OCI-LY1 (cell line): ENCODE data around the gene ACTRT2.

ENCODE experiments used
- EZH2 ChIP-seq: fragments of 200-600 bp; sonication (generic), shearing (Covaris generic); IDR thresholded peaks from 2 replicates; pipeline ENCODE4 v1.8.0; 2017; ENCODE audit warnings: borderline replicate concordance, mixed run types, mild to moderate bottlenecking, antibody characterized with exemption, low read length, moderate library complexity, mixed read lengths
- TF ChIP-seq, protein P1 (sequence below): fragments of 200-600 bp; sonication (generic), shearing (Covaris generic); IDR thresholded peaks from 2 replicates; pipeline ENCODE4 v1.5.1; 2017; ENCODE audit warnings: mild to moderate bottlenecking, antibody characterized with exemption, low read length, moderate library complexity, mixed read lengths

DNA sequence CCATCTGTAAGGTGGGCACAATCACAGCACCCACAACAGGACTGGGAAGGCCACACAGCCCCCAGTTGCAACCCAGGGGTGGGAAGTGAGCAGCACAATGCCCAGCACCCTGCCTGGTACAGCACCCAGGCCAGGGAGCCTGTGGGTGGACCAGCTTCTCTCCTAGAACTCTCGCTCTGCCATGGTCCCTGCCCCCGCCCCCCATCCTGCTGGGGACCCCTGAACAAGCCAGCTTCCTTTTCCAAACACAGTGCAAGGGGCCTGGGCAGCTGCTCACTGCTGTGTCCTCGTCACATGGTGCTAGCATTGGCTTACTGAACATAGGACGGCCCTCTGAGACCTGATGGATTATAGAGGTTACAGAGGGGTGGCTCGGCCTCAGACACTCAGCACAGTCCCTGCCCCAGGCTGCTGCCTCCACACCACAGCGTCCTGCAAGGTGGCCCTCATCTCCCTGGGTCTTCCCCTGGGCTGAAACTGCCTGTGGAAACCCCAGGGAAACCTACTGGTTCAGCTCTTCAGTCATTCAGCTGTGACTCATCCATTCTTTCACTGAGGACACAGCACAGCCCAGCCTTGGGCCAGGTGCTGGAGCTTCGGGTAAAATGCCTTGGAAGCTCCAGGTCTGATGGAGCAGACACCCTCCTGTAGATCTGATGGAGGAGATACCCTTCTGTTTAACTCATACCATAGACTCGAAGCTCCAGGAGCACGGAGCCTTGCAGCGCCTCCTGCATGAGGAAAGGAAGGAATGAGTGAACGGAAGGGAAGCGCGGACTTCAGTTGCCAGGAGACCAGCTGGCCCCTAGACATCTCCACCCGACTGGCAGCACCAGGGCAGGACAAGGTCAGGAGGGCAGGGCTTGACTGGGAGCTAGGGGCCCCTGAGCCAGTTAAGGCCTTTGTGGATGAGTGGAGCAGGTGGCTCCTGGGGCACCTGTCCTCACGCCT, 39.6 kb downstream of the ACTRT2 start:
- TF ChIP-seq, protein P1, sequence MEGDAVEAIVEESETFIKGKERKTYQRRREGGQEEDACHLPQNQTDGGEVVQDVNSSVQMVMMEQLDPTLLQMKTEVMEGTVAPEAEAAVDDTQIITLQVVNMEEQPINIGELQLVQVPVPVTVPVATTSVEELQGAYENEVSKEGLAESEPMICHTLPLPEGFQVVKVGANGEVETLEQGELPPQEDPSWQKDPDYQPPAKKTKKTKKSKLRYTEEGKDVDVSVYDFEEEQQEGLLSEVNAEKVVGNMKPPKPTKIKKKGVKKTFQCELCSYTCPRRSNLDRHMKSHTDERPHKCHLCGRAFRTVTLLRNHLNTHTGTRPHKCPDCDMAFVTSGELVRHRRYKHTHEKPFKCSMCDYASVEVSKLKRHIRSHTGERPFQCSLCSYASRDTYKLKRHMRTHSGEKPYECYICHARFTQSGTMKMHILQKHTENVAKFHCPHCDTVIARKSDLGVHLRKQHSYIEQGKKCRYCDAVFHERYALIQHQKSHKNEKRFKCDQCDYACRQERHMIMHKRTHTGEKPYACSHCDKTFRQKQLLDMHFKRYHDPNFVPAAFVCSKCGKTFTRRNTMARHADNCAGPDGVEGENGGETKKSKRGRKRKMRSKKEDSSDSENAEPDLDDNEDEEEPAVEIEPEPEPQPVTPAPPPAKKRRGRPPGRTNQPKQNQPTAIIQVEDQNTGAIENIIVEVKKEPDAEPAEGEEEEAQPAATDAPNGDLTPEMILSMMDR: no peak
- TF ChIP-seq EZH2: no peak
